HEK293 (cell line): ENCODE measurements around the gene FXN.

Experiments used
- CTCF ChIA-PET: fragments of 350-600 bp; formaldehyde crosslinking; extraction: SDS; loops from one replicate; lab custom pipeline; 2021; ENCODE audit warnings: antibody characterized with exemption; lab: Yijun Ruan, JAX
- POLR2A ChIA-PET: fragments of 300-600 bp; formaldehyde crosslinking; extraction: SDS; loops from one replicate; lab custom pipeline; 2020; ENCODE audit warnings: antibody characterized with exemption, inconsistent platforms; lab: Yijun Ruan, JAX
- H3K27ac ChIP-seq: fragments of 200-500 bp; sonication (Bioruptor generic); 2 replicates; pipeline ENCODE4 v1.5.1; 2014; ENCODE audit warnings: low read depth, low read length, control low read depth, inconsistent platforms; ENCODE audit errors: extremely low read depth
- H3K36me3 ChIP-seq, 2 experiments: fragments of 200-500 bp in 1 of 2; sonication (Bioruptor generic) in 1 of 2; 1 replicate in 1 of 2; 2 replicates in 1 of 2; pipeline ENCODE4 v1.5.1; 2014 to 2017; ENCODE audit warnings: inconsistent platforms in 2 of 2, low read length in 2 of 2; ENCODE audit not compliant: control insufficient read depth in 2 of 2, insufficient read depth in 1 of 2
- H3K4me1 ChIP-seq: fragments of 200-500 bp; sonication (Bioruptor generic); 2 replicates; pipeline ENCODE4 v1.5.1; 2014; ENCODE audit warnings: mild to moderate bottlenecking, low read length, inconsistent platforms; ENCODE audit not compliant: control insufficient read depth, insufficient read depth
- H3K4me3 ChIP-seq: 2 replicates; pipeline ENCODE4 v1.5.1; 2011; ENCODE audit warnings: low read depth, mild to moderate bottlenecking, control low read depth, low read length, moderate library complexity
- H3K9me3 ChIP-seq: fragments of 200-500 bp; sonication (Bioruptor generic); 2 replicates; pipeline ENCODE4 v1.5.1; 2014; ENCODE audit warnings: low read depth, low read length, inconsistent platforms; ENCODE audit not compliant: control insufficient read depth, insufficient read depth
- BCL11A ChIP-seq: fragments of 450-650 bp; formaldehyde crosslinking; IDR thresholded peaks from 2 replicates; pipeline ENCODE4 v1.5.1; 2016; ENCODE audit warnings: low read depth, missing biosample characterization, missing genetic modification characterization
- IKZF3 ChIP-seq: fragments of 450-650 bp; IDR thresholded peaks from 2 replicates; pipeline ENCODE4 v1.5.0; 2018; ENCODE audit warnings: missing biosample characterization, mild to moderate bottlenecking, missing genetic modification characterization, moderate library complexity
- MYNN ChIP-seq: fragments of 450-650 bp; formaldehyde crosslinking; IDR thresholded peaks from 2 replicates; pipeline ENCODE4 v1.5.1; 2016; ENCODE audit warnings: missing biosample characterization, missing genetic modification characterization, borderline replicate concordance
- OSR2 ChIP-seq: fragments of 450-650 bp; formaldehyde crosslinking; IDR thresholded peaks from 2 replicates; pipeline ENCODE4 v1.5.1; 2016; ENCODE audit warnings: missing biosample characterization, missing genetic modification characterization
- PRDM4 ChIP-seq: fragments of 450-650 bp; formaldehyde crosslinking; IDR thresholded peaks from 2 replicates; pipeline ENCODE4 v1.5.1; 2017; ENCODE audit warnings: missing biosample characterization, missing genetic modification characterization
- ZBTB7A ChIP-seq: fragments of 450-650 bp; formaldehyde crosslinking; IDR thresholded peaks from 2 replicates; pipeline ENCODE4 v1.5.1; 2016; ENCODE audit warnings: low read depth, missing biosample characterization, missing genetic modification characterization
- ZNF121 ChIP-seq: fragments of 450-650 bp; formaldehyde crosslinking; IDR thresholded peaks from 2 replicates; pipeline ENCODE4 v1.5.1; 2016; ENCODE audit warnings: missing biosample characterization, missing genetic modification characterization
- ZNF155 ChIP-seq: fragments of 450-650 bp; formaldehyde crosslinking; IDR thresholded peaks from 2 replicates; pipeline ENCODE4 v1.5.1; 2016; ENCODE audit warnings: missing biosample characterization, missing genetic modification characterization
- ZNF175 ChIP-seq: fragments of 450-650 bp; formaldehyde crosslinking; IDR thresholded peaks from 2 replicates; pipeline ENCODE4 v1.5.1; 2016; ENCODE audit warnings: missing biosample characterization, missing genetic modification characterization
- ZNF302 ChIP-seq: fragments of 450-650 bp; formaldehyde crosslinking; IDR thresholded peaks from 2 replicates; pipeline ENCODE4 v1.5.1; 2016; ENCODE audit warnings: missing biosample characterization, missing genetic modification characterization, low read depth
- ZNF426 ChIP-seq: fragments of 450-650 bp; formaldehyde crosslinking; IDR thresholded peaks from 2 replicates; pipeline ENCODE4 v1.5.1; 2017; ENCODE audit warnings: missing biosample characterization, missing genetic modification characterization, mild to moderate bottlenecking, inconsistent platforms, moderate library complexity
- ZNF501 ChIP-seq: fragments of 450-650 bp; formaldehyde crosslinking; IDR thresholded peaks from 2 replicates; pipeline ENCODE4 v1.5.1; 2016; ENCODE audit warnings: missing biosample characterization, missing genetic modification characterization
- ZNF529 ChIP-seq: fragments of 450-650 bp; formaldehyde crosslinking; IDR thresholded peaks from 2 replicates; pipeline ENCODE4 v1.5.1; 2017; ENCODE audit warnings: missing genetic modification characterization, missing biosample characterization; ENCODE audit not compliant: insufficient replicate concordance
- ZNF629 ChIP-seq: fragments of 450-650 bp; formaldehyde crosslinking; IDR thresholded peaks from 2 replicates; pipeline ENCODE4 v1.5.1; 2017; ENCODE audit warnings: missing biosample characterization, missing genetic modification characterization
- ZNF658 ChIP-seq: fragments of 450-650 bp; formaldehyde crosslinking; IDR thresholded peaks from 2 replicates; pipeline ENCODE4; 2016; ENCODE audit warnings: missing biosample characterization, missing genetic modification characterization
- ZNF677 ChIP-seq: fragments of 450-650 bp; IDR thresholded peaks from 2 replicates; pipeline ENCODE4 v1.5.0; 2018; ENCODE audit warnings: missing biosample characterization, mild to moderate bottlenecking, missing genetic modification characterization, moderate library complexity
- ZNF701 ChIP-seq: fragments of 450-650 bp; formaldehyde crosslinking; IDR thresholded peaks from 2 replicates; pipeline ENCODE4 v1.5.1; 2016; ENCODE audit warnings: missing biosample characterization, missing genetic modification characterization
- ZNF768 ChIP-seq: fragments of 450-650 bp; formaldehyde crosslinking; IDR thresholded peaks from 2 replicates; pipeline ENCODE4 v1.5.1; 2018; ENCODE audit warnings: missing biosample characterization, mild to moderate bottlenecking, missing genetic modification characterization
- TF ChIP-seq, protein P1 (sequence below): fragments of 450-650 bp; formaldehyde crosslinking; conservative IDR thresholded peaks from 2 replicates; pipeline ENCODE4 v1.5.1; 2016; ENCODE audit warnings: low read depth, missing biosample characterization, missing genetic modification characterization
- TF ChIP-seq, protein P2 (sequence below): sonication (generic); formaldehyde crosslinking; IDR thresholded peaks from 2 replicates; pipeline ENCODE4 v1.8.1; 2022; ENCODE audit warnings: mild to moderate bottlenecking, moderate library complexity, missing genetic modification reagents

FXN gene

GRCh38 chr9:69115621-69116020 is 80.1 kb downstream of the FXN start:
- H3K4me1 ChIP-seq: no peaks in the 10 kb centered on the region
- no peak overlapping the region for H3K4me3 ChIP-seq
- CTCF ChIA-PET: no interaction called here
- POLR2A ChIA-PET: no interaction called here
- no peaks in the 10 kb centered on the region for H3K9me3 ChIP-seq
- TF ChIP-seq ZNF155 (tag by site-specific recombination) (no peak), ZNF426 (tag by site-specific recombination) (no peak), MYNN (no peak), ZNF677 (no peak), ZNF658 (tag by site-specific recombination) (no peak), ZNF701 (no peak), ZNF302 (no peak), ZBTB7A (tag by site-specific recombination) (no peak), ZNF529 (tag by site-specific recombination) (no peak), PRDM4 (no peak), OSR2 (tag by site-specific recombination) (no peak), ZNF768 (tag by site-specific recombination) (no peak), ZNF175 (tag by site-specific recombination) (no peak), ZNF629 (tag by site-specific recombination) (no peak)
- TF ChIP-seq, protein P1, sequence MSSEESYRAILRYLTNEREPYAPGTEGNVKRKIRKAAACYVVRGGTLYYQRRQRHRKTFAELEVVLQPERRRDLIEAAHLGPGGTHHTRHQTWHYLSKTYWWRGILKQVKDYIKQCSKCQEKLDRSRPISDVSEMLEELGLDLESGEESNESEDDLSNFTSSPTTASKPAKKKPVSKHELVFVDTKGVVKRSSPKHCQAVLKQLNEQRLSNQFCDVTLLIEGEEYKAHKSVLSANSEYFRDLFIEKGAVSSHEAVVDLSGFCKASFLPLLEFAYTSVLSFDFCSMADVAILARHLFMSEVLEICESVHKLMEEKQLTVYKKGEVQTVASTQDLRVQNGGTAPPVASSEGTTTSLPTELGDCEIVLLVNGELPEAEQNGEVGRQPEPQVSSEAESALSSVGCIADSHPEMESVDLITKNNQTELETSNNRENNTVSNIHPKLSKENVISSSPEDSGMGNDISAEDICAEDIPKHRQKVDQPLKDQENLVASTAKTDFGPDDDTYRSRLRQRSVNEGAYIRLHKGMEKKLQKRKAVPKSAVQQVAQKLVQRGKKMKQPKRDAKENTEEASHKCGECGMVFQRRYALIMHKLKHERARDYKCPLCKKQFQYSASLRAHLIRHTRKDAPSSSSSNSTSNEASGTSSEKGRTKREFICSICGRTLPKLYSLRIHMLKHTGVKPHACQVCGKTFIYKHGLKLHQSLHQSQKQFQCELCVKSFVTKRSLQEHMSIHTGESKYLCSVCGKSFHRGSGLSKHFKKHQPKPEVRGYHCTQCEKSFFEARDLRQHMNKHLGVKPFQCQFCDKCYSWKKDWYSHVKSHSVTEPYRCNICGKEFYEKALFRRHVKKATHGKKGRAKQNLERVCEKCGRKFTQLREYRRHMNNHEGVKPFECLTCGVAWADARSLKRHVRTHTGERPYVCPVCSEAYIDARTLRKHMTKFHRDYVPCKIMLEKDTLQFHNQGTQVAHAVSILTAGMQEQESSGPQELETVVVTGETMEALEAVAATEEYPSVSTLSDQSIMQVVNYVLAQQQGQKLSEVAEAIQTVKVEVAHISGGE (tag by site-specific recombination): no peak
- TF ChIP-seq, protein P2, sequence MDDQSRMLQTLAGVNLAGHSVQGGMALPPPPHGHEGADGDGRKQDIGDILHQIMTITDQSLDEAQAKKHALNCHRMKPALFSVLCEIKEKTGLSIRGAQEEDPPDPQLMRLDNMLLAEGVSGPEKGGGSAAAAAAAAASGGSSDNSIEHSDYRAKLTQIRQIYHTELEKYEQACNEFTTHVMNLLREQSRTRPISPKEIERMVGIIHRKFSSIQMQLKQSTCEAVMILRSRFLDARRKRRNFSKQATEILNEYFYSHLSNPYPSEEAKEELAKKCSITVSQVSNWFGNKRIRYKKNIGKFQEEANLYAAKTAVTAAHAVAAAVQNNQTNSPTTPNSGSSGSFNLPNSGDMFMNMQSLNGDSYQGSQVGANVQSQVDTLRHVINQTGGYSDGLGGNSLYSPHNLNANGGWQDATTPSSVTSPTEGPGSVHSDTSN (CRISPR knock-in tag): no peak
- H3K36me3 ChIP-seq: no peaks in the 10 kb centered on the region
- no peak overlapping the region for H3K27ac ChIP-seq

DNA sequence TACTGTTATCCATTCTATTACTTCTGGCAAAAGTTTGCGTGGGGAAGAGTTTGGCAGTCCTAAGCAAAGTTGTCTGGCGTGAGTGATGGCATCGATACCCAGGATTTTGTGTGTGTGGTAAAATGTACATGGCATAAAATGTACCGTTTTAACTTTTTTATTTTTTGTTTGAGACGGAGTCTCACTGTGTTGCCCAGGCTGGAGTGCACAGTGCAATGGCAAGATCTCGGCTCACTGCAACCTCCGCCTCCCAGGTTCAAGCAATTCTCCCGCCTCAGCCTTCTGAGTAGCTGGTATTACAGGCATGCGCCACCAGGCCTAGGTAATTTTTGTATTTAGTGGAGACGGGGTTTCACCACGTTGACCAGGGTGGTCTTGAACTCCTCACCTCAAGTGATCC is 83.1 kb downstream of the FXN start:
- ChIA-PET CTCF (interaction anchor here (0.7 to 1.3 kb wide), 2 partner anchors 39 to 59 kb away, joined by 3 to 5 read pairs; no protein-coding TSS in a partner anchor), POLR2A (interaction anchor here (0.7 kb wide), 1 partner anchor 867 kb away, joined by 4 read pairs; no protein-coding TSS in a partner anchor)
- TF ChIP-seq ZNF121 (tag by site-specific recombination) (0 out of 2 replicates have a peak, but pooled peaks have one; percentile 34), IKZF3 (no peak), BCL11A (no peak), ZNF501 (tag by site-specific recombination) (no peak)
- no peaks in the 10 kb centered on the region for H3K4me1 ChIP-seq
- no peak overlapping the region for H3K4me3 ChIP-seq
- H3K27ac ChIP-seq: no peak overlapping the region
- no peaks in the 10 kb centered on the region for H3K9me3 ChIP-seq
- no peaks in the 10 kb centered on the region for H3K36me3 ChIP-seq
